GM06990 (cell line): ENCODE results near the gene CPA4.
"Not testable (repeated sequence)": the region's sequence is repeated elsewhere in the genome, so short reads cannot be mapped to it uniquely, and the experiment has no call there.

Source experiments
- DNase-seq: peaks from one replicate; pipeline ENCODE4 v3.0.0-alpha.2; 2011; ENCODE audit not compliant: insufficient read length; ENCODE audit errors: extremely low read depth
- H3K27me3 ChIP-seq: replicated peaks from 2 replicates; pipeline ENCODE4 v1.6.0; 2011; ENCODE audit warnings: low read length; ENCODE audit not compliant: control insufficient read depth, insufficient read depth
- H3K36me3 ChIP-seq: 2 replicates; pipeline ENCODE4 v1.5.1; 2011; ENCODE audit warnings: low read length; ENCODE audit not compliant: control insufficient read depth, insufficient read depth
- H3K4me3 ChIP-seq: replicated peaks from 2 replicates; pipeline ENCODE4 v1.5.1; 2011; ENCODE audit warnings: low read depth, mild to moderate bottlenecking, control low read depth, low read length
- TF ChIP-seq, protein P1 (sequence below): IDR thresholded peaks from 2 replicates; pipeline ENCODE4 v1.5.1; 2011; ENCODE audit warnings: low read length, control low read depth, mild to moderate bottlenecking, inconsistent platforms; ENCODE audit not compliant: insufficient read depth, poor library complexity, severe bottlenecking

The CPA4 gene

DNA sequence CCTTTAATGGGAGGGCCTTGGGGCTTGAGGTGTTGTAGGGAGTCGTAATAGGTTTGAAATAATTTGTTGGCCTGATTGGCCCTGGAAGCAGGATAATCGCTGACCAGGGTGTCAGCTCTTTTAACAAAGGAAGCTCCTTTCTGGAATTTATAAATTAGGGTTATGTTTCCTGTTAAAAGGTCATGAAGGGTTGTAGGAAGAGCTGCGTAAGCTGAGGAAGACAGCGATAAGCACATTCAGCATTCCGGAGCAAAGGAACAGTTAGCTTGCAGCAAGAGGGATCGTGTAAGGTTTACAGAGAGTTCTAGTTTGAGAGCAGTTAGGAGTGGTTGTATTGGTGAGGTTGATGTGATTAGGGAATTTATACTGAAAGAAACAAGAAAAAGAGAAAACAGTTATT lies 21.3 kb downstream of the CPA4 start:
- Histone ChIP-seq H3K4me3 (no peak overlapping the region), H3K36me3 (no peaks in the 10 kb centered on the region), H3K27me3 (no peaks in the 10 kb centered on the region)
- TF ChIP-seq, protein P1, sequence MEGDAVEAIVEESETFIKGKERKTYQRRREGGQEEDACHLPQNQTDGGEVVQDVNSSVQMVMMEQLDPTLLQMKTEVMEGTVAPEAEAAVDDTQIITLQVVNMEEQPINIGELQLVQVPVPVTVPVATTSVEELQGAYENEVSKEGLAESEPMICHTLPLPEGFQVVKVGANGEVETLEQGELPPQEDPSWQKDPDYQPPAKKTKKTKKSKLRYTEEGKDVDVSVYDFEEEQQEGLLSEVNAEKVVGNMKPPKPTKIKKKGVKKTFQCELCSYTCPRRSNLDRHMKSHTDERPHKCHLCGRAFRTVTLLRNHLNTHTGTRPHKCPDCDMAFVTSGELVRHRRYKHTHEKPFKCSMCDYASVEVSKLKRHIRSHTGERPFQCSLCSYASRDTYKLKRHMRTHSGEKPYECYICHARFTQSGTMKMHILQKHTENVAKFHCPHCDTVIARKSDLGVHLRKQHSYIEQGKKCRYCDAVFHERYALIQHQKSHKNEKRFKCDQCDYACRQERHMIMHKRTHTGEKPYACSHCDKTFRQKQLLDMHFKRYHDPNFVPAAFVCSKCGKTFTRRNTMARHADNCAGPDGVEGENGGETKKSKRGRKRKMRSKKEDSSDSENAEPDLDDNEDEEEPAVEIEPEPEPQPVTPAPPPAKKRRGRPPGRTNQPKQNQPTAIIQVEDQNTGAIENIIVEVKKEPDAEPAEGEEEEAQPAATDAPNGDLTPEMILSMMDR: no peak
- no peak for DNase-seq

DNA sequence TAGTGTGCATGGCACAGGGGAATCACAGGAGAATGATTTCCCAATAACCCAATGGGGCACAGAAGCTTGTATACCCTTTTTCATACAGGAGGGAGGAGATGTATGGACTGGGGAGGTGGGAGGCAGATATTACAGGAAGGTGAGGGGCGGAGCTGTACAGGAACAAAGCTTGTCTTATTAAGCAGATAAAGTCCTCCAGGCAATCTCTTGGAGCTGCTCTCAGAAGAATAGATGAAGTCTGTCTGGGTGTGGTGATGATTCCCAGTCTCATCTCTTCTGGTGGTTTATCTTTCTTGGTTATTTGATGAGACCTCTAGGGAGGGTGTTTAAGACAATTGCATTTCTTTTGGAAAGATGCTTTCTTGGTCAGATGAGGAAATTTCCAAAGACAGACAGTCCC lies 26.6 kb downstream of the CPA4 start:
- DNase-seq: no peak
- no peak overlapping the region for H3K4me3 ChIP-seq
- H3K36me3 ChIP-seq: no peaks in the 10 kb centered on the region
- TF ChIP-seq, protein P1: no peak
- H3K27me3 ChIP-seq: no peaks in the 10 kb centered on the region

DNA sequence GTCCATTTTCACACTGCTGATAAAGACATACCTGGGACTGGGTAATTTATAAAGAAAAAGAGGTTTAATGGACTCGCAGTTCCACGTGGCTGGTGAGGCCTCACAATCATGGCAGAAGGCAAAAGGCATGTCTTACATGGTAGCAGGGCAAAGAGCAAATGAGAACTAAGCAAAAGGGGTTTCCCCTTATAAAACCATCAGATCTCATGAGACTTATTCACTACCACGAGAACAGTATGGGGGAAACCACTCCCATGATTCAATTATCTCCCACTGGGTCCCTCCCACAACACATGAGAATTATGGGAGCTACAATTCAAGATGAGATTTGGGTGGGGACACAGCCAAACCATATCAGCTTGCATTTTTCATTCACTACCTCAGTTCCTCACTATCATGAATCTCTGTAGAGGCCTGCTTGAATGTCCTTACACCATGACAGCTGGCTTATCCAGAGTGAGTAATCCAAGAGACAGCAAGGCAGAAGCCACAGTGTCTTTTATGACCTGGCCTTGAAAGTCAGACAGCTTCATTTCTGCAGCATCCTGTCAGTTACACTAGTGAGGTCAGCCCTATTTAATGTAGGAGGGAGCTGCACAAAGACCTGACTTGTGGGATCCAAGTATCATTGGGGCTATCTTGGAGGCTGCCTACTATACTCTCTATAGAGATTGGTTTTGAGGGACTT lies 28.7 kb downstream of the CPA4 start:
- H3K27me3 ChIP-seq, H3K36me3 ChIP-seq, H3K4me3 ChIP-seq, DNase-seq: not testable (repeated sequence)

DNA sequence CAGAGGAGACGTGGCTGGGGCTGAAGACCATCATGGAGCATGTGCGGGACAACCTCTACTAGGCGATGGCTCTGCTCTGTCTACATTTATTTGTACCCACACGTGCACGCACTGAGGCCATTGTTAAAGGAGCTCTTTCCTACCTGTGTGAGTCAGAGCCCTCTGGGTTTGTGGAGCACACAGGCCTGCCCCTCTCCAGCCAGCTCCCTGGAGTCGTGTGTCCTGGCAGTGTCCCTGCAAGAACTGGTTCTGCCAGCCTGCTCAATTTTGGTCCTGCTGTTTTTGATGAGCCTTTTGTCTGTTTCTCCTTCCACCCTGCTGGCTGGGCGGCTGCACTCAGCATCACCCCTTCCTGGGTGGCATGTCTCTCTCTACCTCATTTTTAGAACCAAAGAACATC lies 29.7 kb downstream of the CPA4 start:
- TF ChIP-seq, protein P1: no peak
- DNase-seq: no peak
- Histone ChIP-seq H3K27me3 (no peaks in the 10 kb centered on the region), H3K36me3 (no peaks in the 10 kb centered on the region), H3K4me3 (no peak overlapping the region)

DNA sequence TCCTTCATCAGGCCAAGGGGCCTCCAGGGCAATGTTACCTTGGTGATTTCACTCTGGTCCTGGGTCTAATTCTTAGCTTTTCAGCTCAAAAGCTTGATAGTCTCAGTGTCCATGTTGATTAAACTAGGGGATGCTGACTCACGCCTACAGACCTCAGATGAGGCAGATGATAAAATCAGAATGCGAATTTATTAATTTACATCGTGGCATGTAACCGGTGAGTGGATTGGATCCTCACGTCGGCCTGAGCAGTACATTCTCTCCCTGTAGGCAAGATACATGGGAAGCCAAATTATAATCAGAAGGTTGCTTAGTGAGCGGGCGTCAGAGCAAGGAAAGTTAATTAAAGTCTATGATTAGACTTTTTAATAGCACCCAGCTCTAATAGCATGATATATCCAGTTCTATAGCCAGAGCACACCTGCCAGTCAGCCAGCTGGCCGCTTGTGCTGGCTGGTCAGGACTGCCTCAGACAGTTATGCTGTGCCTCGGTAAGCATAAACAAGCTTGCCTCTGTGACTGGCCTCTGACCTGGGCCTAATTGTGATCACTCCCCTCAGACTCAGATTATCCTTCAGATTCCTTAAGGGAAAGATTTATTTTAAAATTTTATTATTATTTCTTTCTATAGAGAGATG lies 31.5 kb downstream of the CPA4 start:
- TF ChIP-seq, protein P1: no peak
- Histone ChIP-seq H3K36me3 (no peaks in the 10 kb centered on the region), H3K4me3 (no peak overlapping the region), H3K27me3 (no peaks in the 10 kb centered on the region)
- DNase-seq: no peak

DNA sequence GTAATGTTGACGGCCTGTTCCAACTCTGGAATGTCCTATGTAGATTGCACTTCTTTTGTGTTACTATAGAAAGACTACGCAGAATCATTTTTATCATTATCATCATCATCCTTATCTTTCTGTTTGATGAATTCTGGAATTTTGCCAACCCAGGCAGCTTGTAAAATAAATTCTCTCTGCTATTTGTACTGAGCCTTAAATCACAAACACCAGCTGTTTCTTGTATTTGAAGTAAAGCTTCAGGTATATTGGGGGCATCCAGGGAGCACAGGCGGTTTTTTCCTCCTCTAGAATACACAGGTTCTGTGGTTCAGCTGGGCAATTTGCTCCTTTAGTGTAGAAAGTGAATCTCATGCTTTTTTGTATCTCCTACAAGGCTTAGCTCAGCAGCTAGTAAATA lies 36.7 kb downstream of the CPA4 start:
- DNase-seq: no peak
- Histone ChIP-seq H3K36me3 (no peaks in the 10 kb centered on the region), H3K4me3 (no peak overlapping the region), H3K27me3 (no peaks in the 10 kb centered on the region)
- TF ChIP-seq, protein P1: no peak
